B cell (primary cell): Measurements from ENCODE around the gene P2RX6. TPM values are rescaled to one million over a fixed set of nuclear protein-coding genes. Genes with fewer than 3 reads are reported as not detected.

Source experiments
- ATAC-seq: fragments of 200-7000 bp; cut with Tn5 transposase; one replicate; pipeline ENCODE4 v1.10.0; 2021; ENCODE audit warnings: low read depth, mild to moderate bottlenecking, moderate number of reproducible peaks, moderate library complexity
- CTCF ChIA-PET: fragments of 350-600 bp; sonication (Branson Sonifier 250); formaldehyde crosslinking; loops from one replicate; lab custom pipeline; 2021; ENCODE audit warnings: antibody characterized with exemption, inconsistent platforms; lab: Charles Lee
- POLR2A ChIA-PET: fragments of 350-600 bp; sonication (Branson Sonifier 250); formaldehyde crosslinking; loops from one replicate; lab custom pipeline; 2021; ENCODE audit warnings: antibody characterized with exemption; lab: Charles Lee
- DNase-seq: peaks from one replicate; pipeline ENCODE4 v3.0.0; 2013
- H2AFZ ChIP-seq: 2 replicates; pipeline ENCODE4 v1.6.1; 2012; ENCODE audit warnings: mild to moderate bottlenecking, low read depth, low read length; ENCODE audit not compliant: insufficient read depth, poor library complexity, severe bottlenecking
- H3K27ac ChIP-seq, 2 donors: 1 replicate in 1 of 2; 2 replicates in 1 of 2; pipeline ENCODE4 v1.5.1; 2012 to 2013; ENCODE audit warnings: low read length in 2 of 2, mild to moderate bottlenecking in 2 of 2, moderate library complexity in 1 of 2
- H3K27me3 ChIP-seq, 4 experiments: fragments of 200-600 bp in 1 of 4; sonication (generic) in 1 of 4; replicated peaks in 1 of 4; 1 replicate in 2 of 4; 2 replicates in 2 of 4; pipeline versions ENCODE4 v1.6.1 to v1.7.0; 2013 to 2016; ENCODE audit warnings: low read length in 3 of 4, mild to moderate bottlenecking in 2 of 4, mixed read lengths in 1 of 4, moderate library complexity in 1 of 4; ENCODE audit not compliant: insufficient read depth in 4 of 4, control insufficient read depth in 3 of 4; ENCODE audit errors: control extremely low read depth in 1 of 4
- H3K36me3 ChIP-seq, 2 experiments: replicated peaks in 1 of 2; 1 replicate in 1 of 2; 2 replicates in 1 of 2; pipeline versions ENCODE4 v1.6.1 to v1.7.1; 2013; ENCODE audit warnings: low read length in 1 of 2; ENCODE audit not compliant: insufficient read depth in 2 of 2, control insufficient read depth in 1 of 2; ENCODE audit errors: control extremely low read depth in 1 of 2, extremely low read depth in 1 of 2
- H3K4me1 ChIP-seq, 2 donors: fragments of 200-600 bp in 1 of 2; sonication (generic) in 1 of 2; 1 replicate in 1 of 2; 2 replicates in 1 of 2; pipeline versions ENCODE4 v1.5.1 to v1.6.1; 2013 to 2017; ENCODE audit warnings: low read length in 2 of 2; ENCODE audit not compliant: control insufficient read depth in 2 of 2, insufficient read depth in 2 of 2
- H3K4me2 ChIP-seq: replicated peaks from 2 replicates; pipeline ENCODE3; 2012; ENCODE audit warnings: mild to moderate bottlenecking, low read depth, low read length; ENCODE audit not compliant: poor library complexity, severe bottlenecking
- H3K4me3 ChIP-seq, 5 experiments: fragments of 200-600 bp in 1 of 5; sonication (generic) in 1 of 5; 1 replicate in 3 of 5; 2 replicates in 2 of 5; pipeline versions ENCODE4 v1.5.1 to v1.7.0; 2011 to 2016; ENCODE audit warnings: low read length in 4 of 5, mild to moderate bottlenecking in 4 of 5, low read depth in 2 of 5, control low read depth in 1 of 5, moderate library complexity in 1 of 5; ENCODE audit not compliant: insufficient read depth in 1 of 5; ENCODE audit errors: control extremely low read depth in 1 of 5, extremely low read depth in 1 of 5
- H3K79me2 ChIP-seq: fragments of 200-600 bp; sonication (generic); one replicate; pipeline ENCODE4 v1.6.0; 2016; ENCODE audit warnings: low read length; ENCODE audit not compliant: control insufficient read depth, insufficient read depth
- H3K9ac ChIP-seq: fragments of 200-600 bp; sonication (generic); 2 replicates; pipeline ENCODE4 v1.6.1; 2017; ENCODE audit warnings: mild to moderate bottlenecking, low read length, moderate library complexity
- H3K9me3 ChIP-seq, 3 donors: one replicate each; pipeline versions ENCODE4 v1.6.1 to v1.7.1; 2013; ENCODE audit warnings: low read length in 2 of 3; ENCODE audit not compliant: control insufficient read depth in 2 of 3, insufficient read depth in 1 of 3; ENCODE audit errors: control extremely low read depth in 1 of 3
- H4K20me1 ChIP-seq: 2 replicates; pipeline ENCODE4 v1.6.0; 2012; ENCODE audit warnings: mild to moderate bottlenecking, low read length; ENCODE audit not compliant: insufficient read depth, control insufficient read depth, poor library complexity, severe bottlenecking
- H3K27ac Mint-ChIP-seq: one replicate; pipeline ENCODE4 v1.8.0; 2021; ENCODE audit warnings: mixed read lengths
- H3K27me3 Mint-ChIP-seq: one replicate; pipeline ENCODE4 v1.8.0; 2021; ENCODE audit warnings: mixed read lengths
- H3K4me1 Mint-ChIP-seq: one replicate; pipeline ENCODE4 v1.8.0; 2021; ENCODE audit warnings: mixed read lengths
- H3K4me3 Mint-ChIP-seq: one replicate; pipeline ENCODE4 v1.8.0; 2021; ENCODE audit warnings: mixed read lengths
- H3K9me3 Mint-ChIP-seq: one replicate; pipeline ENCODE4 v1.8.0; 2022; ENCODE audit warnings: mixed read lengths; ENCODE audit not compliant: insufficient read depth
- EZH2 ChIP-seq: IDR thresholded peaks from 2 replicates; pipeline ENCODE4 v1.6.1; 2012; ENCODE audit warnings: borderline replicate concordance, low read depth, mild to moderate bottlenecking, moderate library complexity, low read length; ENCODE audit not compliant: insufficient read depth, poor library complexity, severe bottlenecking
- WGBS: methylation state at CpG from one replicate; pipeline ENCODE4 v1.1.5; 2013; ENCODE audit warnings: missing lambda C conversion rate; ENCODE audit not compliant: insufficient coverage; 5-methylcytosine and 5-hydroxymethylcytosine counted together
- intact Hi-C: fragments of 100-400 bp; cut with micrococcal nuclease; formaldehyde crosslinking; loops from one replicate; pipeline ENCODE4 v1.10.0; 2022
- polyA plus RNA-seq: library from polyadenylated mRNA; depleted of rRNA; stranded (reverse); fragments of >200 nt; gene quantifications from 2 replicates; pipeline ENCODE4 v1.2.3, GENCODE V29; 2012
- small RNA-seq: library from RNA; depleted of rRNA; stranded (forward); fragments of <200 nt; gene quantifications from one replicate; pipeline ENCODE3, GENCODE V24; 2012; ENCODE audit warnings: low replicate concordance, low read depth; ENCODE audit not compliant: insufficient read length
- total RNA-seq, 2 donors: library from RNA; stranded (reverse); fragments of 120-200 nt in 1 of 2; gene quantifications; 1 replicate in 1 of 2; 2 replicates in 1 of 2; pipeline versions ENCODE4 v1.2.3 to v1.2.4, GENCODE V29; 2013 to 2022
- TF ChIP-seq, protein P1 (sequence below): fragments of 200-600 bp; IDR thresholded peaks from one replicate; pipeline ENCODE4 v1.8.0; 2022; ENCODE audit warnings: antibody characterized with exemption, mild to moderate bottlenecking

Gene P2RX6
- total and polyA plus RNA-seq, 2 donors (not counting 1 experiment from before 2014, with no cell fraction given), result 0.49 to 0.79 TPM

DNA sequence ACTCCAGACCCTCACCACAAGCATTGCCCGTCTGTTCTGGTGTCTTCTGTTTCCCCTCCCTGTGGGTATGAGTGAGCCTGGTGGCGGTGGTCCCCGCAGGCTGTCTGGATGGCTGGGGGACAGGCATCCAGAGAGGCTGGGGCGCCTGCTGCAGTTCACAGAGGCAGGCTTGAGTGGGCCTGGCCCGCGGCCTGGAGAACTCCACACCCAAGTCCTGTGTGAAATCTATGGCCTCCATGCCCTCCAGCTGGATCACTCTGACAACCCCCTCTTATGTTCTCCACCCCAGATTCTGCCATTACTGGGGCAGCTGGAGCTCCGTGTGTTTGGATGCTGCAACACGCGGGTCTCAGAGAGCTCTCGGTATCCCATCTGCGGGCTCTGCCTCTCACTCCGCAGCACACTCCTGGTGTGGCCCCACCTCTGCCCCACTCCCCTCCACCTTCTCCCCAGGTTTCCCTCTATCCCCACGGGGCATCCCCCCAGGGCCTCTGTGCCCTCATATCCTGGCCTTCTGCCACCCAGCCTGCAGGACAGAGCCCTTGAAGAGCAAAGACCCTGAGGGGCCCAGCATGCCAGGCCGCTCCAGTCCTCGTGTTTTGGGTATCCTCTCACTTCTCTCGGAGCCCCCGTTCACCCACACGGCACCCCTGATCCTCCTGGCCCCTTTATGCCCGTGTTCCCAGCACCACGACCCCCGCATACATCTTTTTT, 62.1 kb downstream of the P2RX6 start:
- Mint-ChIP-seq H3K9me3 (no peaks in the 10 kb centered on the region), H3K27me3 (peaks cover 4% of the 10 kb centered on the region), H3K27ac (no peak overlapping the region), H3K4me3 (no peak overlapping the region), H3K4me1 (no peaks in the 10 kb centered on the region)
- intact Hi-C loops, result no loop called here
- no peak overlapping the region for H3K4me3 ChIP-seq
- H3K4me2 ChIP-seq, result no peak overlapping the region
- ATAC-seq, result no peak
- H3K79me2 ChIP-seq, result no peaks in the 10 kb centered on the region
- H3K9me3 ChIP-seq, result no peaks in the 10 kb centered on the region
- H2AFZ ChIP-seq, result no peak overlapping the region
- no peaks in the 10 kb centered on the region for H3K36me3 ChIP-seq
- H3K27me3 ChIP-seq, result no peaks in the 10 kb centered on the region
- POLR2A ChIA-PET, result no interaction called here
- H3K9ac ChIP-seq, result no peak overlapping the region
- H3K4me1 ChIP-seq, result no peaks in the 10 kb centered on the region
- H3K27ac ChIP-seq, result no peak overlapping the region
- DNase-seq, result no peak
- 85% methylated on average over 15 of the region's 21 CpGs for WGBS
- CTCF ChIA-PET, result no interaction called here
- H4K20me1 ChIP-seq, result no peaks in the 10 kb centered on the region
- TF ChIP-seq, protein P1, sequence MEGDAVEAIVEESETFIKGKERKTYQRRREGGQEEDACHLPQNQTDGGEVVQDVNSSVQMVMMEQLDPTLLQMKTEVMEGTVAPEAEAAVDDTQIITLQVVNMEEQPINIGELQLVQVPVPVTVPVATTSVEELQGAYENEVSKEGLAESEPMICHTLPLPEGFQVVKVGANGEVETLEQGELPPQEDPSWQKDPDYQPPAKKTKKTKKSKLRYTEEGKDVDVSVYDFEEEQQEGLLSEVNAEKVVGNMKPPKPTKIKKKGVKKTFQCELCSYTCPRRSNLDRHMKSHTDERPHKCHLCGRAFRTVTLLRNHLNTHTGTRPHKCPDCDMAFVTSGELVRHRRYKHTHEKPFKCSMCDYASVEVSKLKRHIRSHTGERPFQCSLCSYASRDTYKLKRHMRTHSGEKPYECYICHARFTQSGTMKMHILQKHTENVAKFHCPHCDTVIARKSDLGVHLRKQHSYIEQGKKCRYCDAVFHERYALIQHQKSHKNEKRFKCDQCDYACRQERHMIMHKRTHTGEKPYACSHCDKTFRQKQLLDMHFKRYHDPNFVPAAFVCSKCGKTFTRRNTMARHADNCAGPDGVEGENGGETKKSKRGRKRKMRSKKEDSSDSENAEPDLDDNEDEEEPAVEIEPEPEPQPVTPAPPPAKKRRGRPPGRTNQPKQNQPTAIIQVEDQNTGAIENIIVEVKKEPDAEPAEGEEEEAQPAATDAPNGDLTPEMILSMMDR, result no peak
- no peak for TF ChIP-seq EZH2

Small RNA genes within 50 kb of the gene (small RNA-seq; reads per million reads assigned to genes)
- not detected for gene MIR649

Other genes with a start within 250 kb of the P2RX6 start
- not detected in 2 replicates for gene SERPIND1, start 241.1 kb upstream of the P2RX6 start, total RNA-seq
- not detected in 2 replicates for gene SERPIND1, start 241.1 kb upstream of the P2RX6 start, polyA plus RNA-seq
- 149 and 156 TPM in 2 replicates for gene PI4KA, start 156.4 kb upstream of the P2RX6 start, total RNA-seq
- gene PI4KA, start 156.4 kb upstream of the P2RX6 start, polyA plus RNA-seq, result 64.9 and 85.9 TPM in 2 replicates
- gene SNAP29, start 156.2 kb upstream of the P2RX6 start, total RNA-seq, result 17.4 and 18.8 TPM in 2 replicates
- 7.8 and 13.4 TPM in 2 replicates for gene SNAP29, start 156.2 kb upstream of the P2RX6 start, polyA plus RNA-seq
- gene CRKL, start 97.8 kb upstream of the P2RX6 start, total RNA-seq, result 75.3 and 76.7 TPM in 2 replicates
- gene CRKL, start 97.8 kb upstream of the P2RX6 start, polyA plus RNA-seq, result 13.5 and 17.1 TPM in 2 replicates
- gene AIFM3, start 47.9 kb upstream of the P2RX6 start, total RNA-seq, result 3.0 and 4.5 TPM in 2 replicates
- gene AIFM3, start 47.9 kb upstream of the P2RX6 start, polyA plus RNA-seq, result 6.0 and 7.5 TPM in 2 replicates
- 94.8 and 104 TPM in 2 replicates for gene LZTR1, start 32.9 kb upstream of the P2RX6 start, total RNA-seq
- gene LZTR1, start 32.9 kb upstream of the P2RX6 start, polyA plus RNA-seq, result 75.7 and 78.2 TPM in 2 replicates
- 37.7 and 43.1 TPM in 2 replicates for gene THAP7, start 13.0 kb upstream of the P2RX6 start, total RNA-seq
- gene THAP7, start 13.0 kb upstream of the P2RX6 start, polyA plus RNA-seq, result 65.9 and 70.1 TPM in 2 replicates
- gene SLC7A4, start 17.4 kb downstream of the P2RX6 start, total RNA-seq, result not detected in 2 replicates
- not detected in 2 replicates for gene SLC7A4, start 17.4 kb downstream of the P2RX6 start, polyA plus RNA-seq
- gene LRRC74B, start 30.8 kb downstream of the P2RX6 start, total RNA-seq, result 0.12 and 0.17 TPM in 2 replicates
- 0.01 TPM in 1 of 2 replicates, not detected in the other for gene LRRC74B, start 30.8 kb downstream of the P2RX6 start, polyA plus RNA-seq